ENCODE results near the gene OR6J1.

DNA sequence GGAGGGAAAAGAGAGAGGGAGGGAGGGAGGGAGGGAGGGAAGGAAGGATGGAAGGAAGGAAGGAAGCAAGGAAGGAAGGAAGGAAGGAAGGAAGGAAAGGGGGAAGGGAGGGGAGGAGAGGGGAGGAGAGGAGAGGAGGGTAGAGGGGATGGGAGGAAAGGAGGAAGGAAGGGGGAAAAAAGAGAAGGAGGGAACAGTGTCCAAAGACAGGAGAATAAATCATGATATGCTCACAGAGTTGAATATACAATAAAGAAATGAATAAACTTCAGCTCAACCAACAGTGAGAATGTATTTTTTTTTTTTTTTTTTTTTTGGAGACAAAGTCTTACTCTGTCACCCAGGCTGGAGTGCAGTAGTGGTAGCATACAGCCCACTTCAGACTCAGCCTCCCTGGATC is 4.0 kb downstream of the OR6J1 start:
- TF ChIP-seq CTCF (IDR thresholded peaks at IDR 0.05), result no peak
- TF ChIP-seq POLR2A (IDR thresholded peaks at IDR 0.05), result no peak

Data from lower leg skin (tissue), 3 donors.